GM12892 (cell line): ENCODE results near the gene FAM3D.

Experiments used
- POLR2A ChIP-seq: IDR thresholded peaks from 2 replicates; pipeline ENCODE4 v1.6.1; 2011; ENCODE audit warnings: low read depth, low read length, control low read depth
- TAF1 ChIP-seq: IDR thresholded peaks from 2 replicates; pipeline ENCODE4 v1.6.1; 2011; ENCODE audit warnings: low read depth, mild to moderate bottlenecking, control low read depth, low read length, borderline replicate concordance

DNA sequence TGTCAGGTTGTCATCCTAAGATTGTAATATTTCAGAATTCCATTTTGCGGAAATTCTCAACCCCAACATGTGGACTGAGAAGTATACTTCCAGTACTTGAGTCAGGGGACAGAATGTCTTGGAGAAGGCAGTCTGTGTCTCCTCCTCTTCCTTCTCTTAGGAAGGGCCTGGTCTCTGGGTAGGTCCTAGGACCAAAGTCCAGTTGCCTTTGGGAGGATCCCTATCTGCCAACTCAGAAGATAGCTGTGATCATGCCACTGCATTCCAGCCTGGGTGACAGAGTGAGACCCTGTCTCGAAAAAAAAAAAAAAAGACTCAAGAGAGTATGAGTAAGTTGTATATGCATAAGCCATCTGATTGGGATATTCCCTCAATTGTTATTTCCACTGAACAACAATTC, 23.9 kb upstream of the FAM3D start:
- TF ChIP-seq TAF1 (no peak), POLR2A (no peak)
